H1 (cell line): Measurements from ENCODE around the gene EGR2. TPM values are rescaled to one million over a fixed set of nuclear protein-coding genes. Genes with fewer than 3 reads are reported as not detected.
A peak's percentile ranks its signal among the peaks of the same experiment; 100 is the strongest.

Source experiments
- CTCF ChIA-PET: fragments of 300-600 bp; sonication (Branson Sonifier 250); formaldehyde crosslinking; loops from one replicate; lab custom pipeline; 2021; ENCODE audit not compliant: partially characterized antibody; lab: Charles Lee
- POLR2A ChIA-PET: fragments of 300-600 bp; sonication (Branson Sonifier 250); formaldehyde crosslinking; loops from one replicate; lab custom pipeline; 2021; ENCODE audit warnings: inconsistent platforms; ENCODE audit not compliant: partially characterized antibody; lab: Charles Lee
- DNase-seq, 2 experiments: peaks; one replicate each; pipeline versions ENCODE4 v3.0.0 to v3.0.0-alpha.2; 2010 to 2022; ENCODE audit warnings: low spot score in 2 of 2, low read depth in 1 of 2, mixed read lengths in 1 of 2
- FAIRE-seq: peaks from 2 replicates; lab custom pipeline; 2011; peaks lifted over from hg19 to GRCh38; lab: Jason Lieb, UNC
- H2AFZ ChIP-seq: 2 replicates; pipeline ENCODE4 v1.8.1; 2012; ENCODE audit warnings: low read length, inconsistent platforms
- H2AK5ac ChIP-seq: 2 replicates; pipeline ENCODE4 v1.6.1; 2013; ENCODE audit warnings: low read depth, low read length
- H2BK120ac ChIP-seq: replicated peaks from 2 replicates; pipeline ENCODE3; 2013; ENCODE audit warnings: low read depth, low read length, inconsistent platforms
- H2BK12ac ChIP-seq: 2 replicates; pipeline ENCODE4 v1.6.1; 2013; ENCODE audit warnings: low read depth, low read length
- H2BK15ac ChIP-seq: 2 replicates; pipeline ENCODE4 v1.6.1; 2013; ENCODE audit warnings: low read length
- H2BK20ac ChIP-seq: 2 replicates; pipeline ENCODE4 v1.6.1; 2013; ENCODE audit warnings: low read length
- H2BK5ac ChIP-seq: 2 replicates; pipeline ENCODE4 v1.6.1; 2013; ENCODE audit warnings: low read depth, low read length
- H3K14ac ChIP-seq: 2 replicates; pipeline ENCODE4 v1.6.1; 2013; ENCODE audit warnings: inconsistent platforms; ENCODE audit not compliant: insufficient read length
- H3K18ac ChIP-seq: 2 replicates; pipeline ENCODE4 v1.6.1; 2013; ENCODE audit warnings: low read length; ENCODE audit errors: extremely low read depth
- H3K23ac ChIP-seq: 2 replicates; pipeline ENCODE4 v1.6.1; 2013; ENCODE audit warnings: inconsistent platforms; ENCODE audit not compliant: insufficient read length
- H3K23me2 ChIP-seq: 2 replicates; pipeline ENCODE4 v1.6.1; 2013; ENCODE audit warnings: low read depth, low read length
- H3K27ac ChIP-seq: 2 replicates; pipeline ENCODE4 v1.6.1; 2011; ENCODE audit warnings: low read depth, low read length, inconsistent platforms
- H3K27me3 ChIP-seq, 4 experiments: replicated peaks in 1 of 4; 1 replicate in 1 of 4; 2 replicates in 3 of 4; pipeline versions ENCODE4 v1.6.1 to v1.8.1; 2011 to 2013; ENCODE audit warnings: low read length in 3 of 4, mild to moderate bottlenecking in 3 of 4, inconsistent platforms in 2 of 4, mixed read lengths in 2 of 4, moderate library complexity in 1 of 4; ENCODE audit not compliant: control insufficient read depth in 3 of 4, insufficient read depth in 3 of 4; ENCODE audit errors: extremely low read depth in 1 of 4
- H3K36me3 ChIP-seq, 4 experiments: 2 replicates each; pipeline versions ENCODE4 v1.6.1 to v1.8.1; 2011 to 2013; ENCODE audit warnings: mild to moderate bottlenecking in 4 of 4, low read length in 3 of 4, moderate library complexity in 2 of 4, control low read depth in 1 of 4, inconsistent platforms in 1 of 4; ENCODE audit not compliant: insufficient read depth in 4 of 4, control insufficient read depth in 2 of 4
- H3K4ac ChIP-seq: replicated peaks from 2 replicates; pipeline ENCODE3; 2013; ENCODE audit warnings: low read length, low read depth, mixed read lengths, inconsistent platforms; ENCODE audit not compliant: insufficient read length
- H3K4me1 ChIP-seq, 4 experiments: replicated peaks in 1 of 4; 1 replicate in 1 of 4; 2 replicates in 3 of 4; pipeline versions ENCODE4 v1.6.1 to v1.8.1; 2011 to 2013; ENCODE audit warnings: low read length in 3 of 4, inconsistent platforms in 2 of 4, mixed read lengths in 1 of 4; ENCODE audit not compliant: insufficient read depth in 4 of 4, control insufficient read depth in 3 of 4
- H3K4me2 ChIP-seq, 2 experiments: 2 replicates each; pipeline versions ENCODE4 v1.6.1 to v1.8.1; 2011 to 2013; ENCODE audit warnings: low read depth in 2 of 2, low read length in 2 of 2, control low read depth in 1 of 2, inconsistent platforms in 1 of 2, mild to moderate bottlenecking in 1 of 2; ENCODE audit not compliant: insufficient read depth in 1 of 2
- H3K4me3 ChIP-seq, 4 experiments: fragments of 200-600, 300-600 bp in 1 of 4; sonication (generic), shearing (Covaris generic), sonication (Bioruptor Twin) in 1 of 4; 2 replicates each; pipeline versions ENCODE4 v1.5.1 to v1.8.1; 2011 to 2016; ENCODE audit warnings: low read length in 4 of 4, low read depth in 3 of 4, control low read depth in 2 of 4, inconsistent platforms in 2 of 4, mild to moderate bottlenecking in 2 of 4, mixed read lengths in 1 of 4, moderate library complexity in 1 of 4; ENCODE audit not compliant: insufficient read depth in 2 of 4; ENCODE audit errors: extremely low read depth in 1 of 4
- H3K56ac ChIP-seq: replicated peaks from 2 replicates; pipeline ENCODE3; 2013; ENCODE audit warnings: low read depth, mild to moderate bottlenecking, mixed read lengths, low read length, inconsistent platforms; ENCODE audit not compliant: insufficient read length
- H3K79me1 ChIP-seq: 2 replicates; pipeline ENCODE4 v1.6.1; 2013; ENCODE audit warnings: low read depth, low read length, control low read depth
- H3K79me2 ChIP-seq, 2 experiments: 2 replicates each; pipeline versions ENCODE4 v1.6.1 to v1.8.1; 2012 to 2013; ENCODE audit warnings: low read length in 2 of 2, mild to moderate bottlenecking in 2 of 2, inconsistent platforms in 1 of 2; ENCODE audit not compliant: insufficient read depth in 2 of 2, control insufficient read depth in 1 of 2
- H3K9ac ChIP-seq, 4 experiments: replicated peaks in 1 of 4; 1 replicate in 1 of 4; 2 replicates in 3 of 4; pipeline versions ENCODE4 v1.6.1 to v1.8.1; 2011 to 2013; ENCODE audit warnings: low read depth in 3 of 4, low read length in 3 of 4, control low read depth in 2 of 4, mild to moderate bottlenecking in 2 of 4, moderate library complexity in 2 of 4, inconsistent platforms in 1 of 4; ENCODE audit errors: extremely low read depth in 1 of 4
- H3K9me3 ChIP-seq, 2 experiments: 2 replicates each; pipeline versions ENCODE4 v1.6.1 to v1.8.1; 2012 to 2013; ENCODE audit warnings: mild to moderate bottlenecking in 2 of 2, moderate library complexity in 2 of 2, control low read depth in 1 of 2, inconsistent platforms in 1 of 2, low read depth in 1 of 2, low read length in 1 of 2, mixed read lengths in 1 of 2; ENCODE audit not compliant: insufficient read depth in 2 of 2
- H4K20me1 ChIP-seq, 2 experiments: replicated peaks in 1 of 2; 2 replicates each; pipeline versions ENCODE3 to v1.8.1; 2011 to 2013; ENCODE audit warnings: inconsistent platforms in 2 of 2, low read length in 2 of 2, mild to moderate bottlenecking in 1 of 2; ENCODE audit not compliant: insufficient read depth in 2 of 2, control insufficient read depth in 1 of 2
- H4K5ac ChIP-seq: 2 replicates; pipeline ENCODE4 v1.6.1; 2013; ENCODE audit warnings: low read length, low read depth, mixed read lengths, inconsistent platforms; ENCODE audit not compliant: insufficient read length
- H4K8ac ChIP-seq: 2 replicates; pipeline ENCODE4 v1.8.0; 2013; ENCODE audit warnings: mild to moderate bottlenecking, moderate library complexity, low read length, inconsistent platforms; ENCODE audit not compliant: insufficient read depth; ENCODE audit errors: extremely low read depth
- H4K91ac ChIP-seq: replicated peaks from 2 replicates; pipeline ENCODE3; 2013; ENCODE audit warnings: low read length, mixed read lengths, inconsistent platforms; ENCODE audit not compliant: insufficient read length
- CTCF ChIP-seq, 3 experiments: IDR thresholded peaks; 1 replicate in 2 of 3; 2 replicates in 1 of 3; pipeline versions ENCODE4 v1.5.1 to v1.6.1; 2011; ENCODE audit warnings: low read length in 3 of 3, mild to moderate bottlenecking in 3 of 3, inconsistent platforms in 2 of 3, low read depth in 1 of 3, moderate library complexity in 1 of 3; ENCODE audit not compliant: insufficient read depth in 1 of 3; ENCODE audit errors: control extremely low read depth in 1 of 3
- JUN ChIP-seq: IDR thresholded peaks from 2 replicates; pipeline ENCODE4 v1.6.1; 2011; ENCODE audit warnings: low read depth, mild to moderate bottlenecking, improper control_type of control experiment, low read length
- RAD21 ChIP-seq, 2 experiments: IDR thresholded peaks in 1 of 2; conservative IDR thresholded peaks in 1 of 2; 2 replicates each; pipeline ENCODE4 v1.6.1; 2011; ENCODE audit warnings: low read depth in 2 of 2, low read length in 2 of 2, improper control_type of control experiment in 1 of 2, inconsistent platforms in 1 of 2, mild to moderate bottlenecking in 1 of 2, moderate library complexity in 1 of 2
- WGBS, 2 experiments: shearing (Covaris generic) in 1 of 2; methylation state at CpG; one replicate each; pipeline versions ENCODE4 v1.1.6 to v1.1.7; 2013 to 2015; ENCODE audit warnings: low lambda C conversion rate in 2 of 2, mixed read lengths in 2 of 2, inconsistent platforms in 1 of 2, low coverage in 1 of 2, missing lambda C conversion rate in 1 of 2; ENCODE audit not compliant: insufficient replicate concordance in 2 of 2, insufficient coverage in 1 of 2, insufficient read length in 1 of 2; ENCODE audit errors: extremely low coverage in 1 of 2, missing lambda C conversion rate in 1 of 2; 5-methylcytosine and 5-hydroxymethylcytosine counted together
- polyA plus RNA-seq, 7 experiments: library from polyadenylated mRNA; depleted of rRNA in 3 of 7; stranded (reverse) in 5 of 7; unstranded in 2 of 7; fragments of >200 nt in 5 of 7; fragments of 200-250 nt in 2 of 7; gene quantifications; 1 replicate in 5 of 7; 2 replicates in 1 of 7; 4 replicates in 1 of 7; pipeline versions ENCODE4 v1.2.1 to v1.2.3, GENCODE V29; 2011 to 2013; ENCODE audit warnings: missing spikeins in 2 of 7, mixed read lengths in 2 of 7
- total RNA-seq: library from RNA; stranded (reverse); fragmentation: NEBNext Ultra II Directional; extraction: Animal tissue kit (Norgen Biotek cat#: 25700); gene quantifications from 2 replicates; pipeline ENCODE4 v1.2.1, GENCODE V29; 2021

EGR2 gene
- total and polyA plus RNA-seq, 2 of the 8 experiments (the other 6 are each of a cell fraction or from before 2014, with no cell fraction given) = 1.3 to 2.1 TPM

- H3K27me3 ChIP-seq = no peaks in the 10 kb centered on the region
- no peaks in the 10 kb centered on the region for H3K9me3 ChIP-seq
- H2BK120ac ChIP-seq = no peak overlapping the region
- TF ChIP-seq JUN (no peak), CTCF (IDR thresholded peaks at IDR 0.05; ENCODE audit: control extremely low read depth in 1 of 3, insufficient read depth in 1 of 3, low read depth in 1 of 3, low read length in 3 of 3) (peak; percentile 13 to 87 (median 58)), RAD21 (IDR thresholded peaks at IDR 0.05 in 1 of 2, conservative IDR thresholded peaks at IDR 0.05 in 1 of 2; ENCODE audit: low read depth in 2 of 2, low read length in 2 of 2) (peak; percentile 78 to 79)
- no peaks in the 10 kb centered on the region for H3K4me1 ChIP-seq
- H2BK20ac ChIP-seq = no peak overlapping the region
- no peak overlapping the region for H4K91ac ChIP-seq
- no peak overlapping the region for H3K9ac ChIP-seq
- no peaks in the 10 kb centered on the region for H3K36me3 ChIP-seq
- no peaks in the 10 kb centered on the region for H4K20me1 ChIP-seq
- POLR2A ChIA-PET = no interaction called here
- no peak overlapping the region for H3K23ac ChIP-seq
- DNase-seq (peak in 1 of 2 experiments; percentile 65), FAIRE-seq (peak; percentile 66)
- no peaks in the 10 kb centered on the region for H3K23me2 ChIP-seq
- CTCF ChIA-PET = interaction anchor here (0.6 to 4.6 kb wide), 22 partner anchors 8 to 1016 kb away, joined by 3 to 23 read pairs (median 4); no protein-coding TSS in a partner anchor
- WGBS, 2 experiments = 25% methylated on average over 2 of the region's 2 CpGs; no CpG with 5 or more reads in 1 of the 2 experiments
- no peak overlapping the region for H3K27ac ChIP-seq
- H3K56ac ChIP-seq = no peak overlapping the region
- no peak overlapping the region for H2BK12ac ChIP-seq
- H4K5ac ChIP-seq = no peak overlapping the region
- H3K14ac ChIP-seq = no peak overlapping the region
- no peak overlapping the region for H2AK5ac ChIP-seq
- H3K4ac ChIP-seq = no peak overlapping the region
- H3K79me1 ChIP-seq = no peaks in the 10 kb centered on the region
- H2BK5ac ChIP-seq = no peak overlapping the region
- no peak overlapping the region for H4K8ac ChIP-seq
- no peak overlapping the region for H2AFZ ChIP-seq
- no peak overlapping the region for H3K4me3 ChIP-seq
- no peaks in the 10 kb centered on the region for H3K79me2 ChIP-seq
- H2BK15ac ChIP-seq = no peak overlapping the region
- no peak overlapping the region for H3K18ac ChIP-seq
- H3K4me2 ChIP-seq = no peak overlapping the region
These were observed 35.3 kb upstream of the EGR2 start for GRCh38 chr10:62851442-62851841.
